ENCODE results near the gene CLEC4D. TPM values are rescaled to one million over a fixed set of nuclear protein-coding genes. Genes with fewer than 3 reads are reported as not detected.

The CLEC4D gene
- total and polyA plus RNA-seq, 2 experiments from 2014 or later: 0.24 to 0.90 TPM

GRCh38 chr12:8491646-8492530 lies 21.4 kb upstream of the CLEC4D start (continued):
- no peak for TF ChIP-seq ZNF462 (CRISPR knock-in tag; IDR thresholded peaks at IDR 0.05)
- TF ChIP-seq CREB1 (CRISPR knock-in tag; IDR thresholded peaks at IDR 0.05; ENCODE audit: low read depth): no peak
- TF ChIP-seq NANOG (IDR thresholded peaks at IDR 0.05; ENCODE audit: borderline replicate concordance): no peak

- Histone ChIP-seq H3K4me2 (no peak overlapping the region), H3K79me2 (replicated peaks; ENCODE audit: insufficient read depth) (no peaks in the 10 kb centered on the region), H3K4me1 (ENCODE audit: insufficient read depth) (peaks cover 7% of the 10 kb centered on the region), H3K27me3 (ENCODE audit: insufficient read depth) (no peaks in the 10 kb centered on the region), H3K27ac (ENCODE audit: low read depth) (no peak overlapping the region), H2AFZ (0 out of 2 replicates have a peak overlapping the region, but pooled peaks have one; percentile 12), H3K9me2 (ENCODE audit: insufficient read depth) (no peaks in the 10 kb centered on the region), H3K4me3 (no peak overlapping the region), H3K36me3 (ENCODE audit: insufficient read depth) (no peaks in the 10 kb centered on the region), H3F3A (replicated peaks; ENCODE audit: low read depth) (no peaks in the 10 kb centered on the region), H4K20me1 (replicated peaks; ENCODE audit: insufficient read depth) (no peaks in the 10 kb centered on the region)
- Mint-ChIP-seq H3K36me3 (ENCODE audit: low read depth) (no peaks in the 10 kb centered on the region), H3K27ac (no peak overlapping the region), H3K4me3 (no peak overlapping the region), H3K27me3 (ENCODE audit: insufficient read depth, low read depth, poor library complexity) (peaks cover 2% of the 10 kb centered on the region), H3K4me1 (peaks cover 9% of the 10 kb centered on the region), H3K9me3 (peaks cover 8% of the 10 kb centered on the region; the same call in 1 of the 3 replicates)
- no peak for DNase-seq (ENCODE audit: low spot score)
- ATAC-seq: no peak
- no peak for TF ChIP-seq NANOG (IDR thresholded peaks at IDR 0.05; ENCODE audit: borderline replicate concordance)
- no peak for TF ChIP-seq ZNF462 (CRISPR knock-in tag; IDR thresholded peaks at IDR 0.05)
Measured at GRCh38 chr12:8493084-8493483, 20.2 kb upstream of the CLEC4D start.

Data from GM23338 (cell line).